HG03066 (cell line): Measurements from ENCODE around the gene CEP63.
A peak's percentile ranks its signal among the peaks of the same experiment; 100 is the strongest.
"Not testable (repeated sequence)": the region's sequence is repeated elsewhere in the genome, so short reads cannot be mapped to it uniquely, and the experiment has no call there.

ENCODE experiments used
- ATAC-seq: cut with Tn5 transposase; IDR thresholded peaks from one replicate; pipeline ENCODE4 v1.9.1; 2021; ENCODE audit warnings: low read depth; ENCODE audit not compliant: unreplicated experiment

Gene CEP63

GRCh38 chr3:134567605-134568004 is 81.7 kb downstream of the CEP63 start:
- ATAC-seq = no peak

DNA sequence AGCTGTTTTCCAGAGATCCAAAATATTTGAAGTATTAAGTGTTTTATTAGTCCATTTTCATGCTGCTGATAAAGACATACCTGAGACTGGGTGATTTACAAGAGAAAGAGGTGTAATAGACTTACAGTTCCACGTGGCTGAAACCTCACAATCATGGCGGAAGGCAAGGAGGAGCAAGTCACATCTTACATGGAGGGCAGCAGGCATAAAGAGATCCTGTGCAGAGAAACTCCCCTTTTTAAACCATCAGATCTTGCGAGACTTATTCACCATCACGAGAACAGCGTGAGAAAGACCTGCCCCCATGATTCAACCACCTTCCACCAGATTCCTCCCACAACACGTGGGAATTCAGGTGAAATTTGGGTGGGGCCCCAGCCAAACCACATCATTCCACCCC is 82.9 kb downstream of the CEP63 start:
- ATAC-seq = no peak

- not testable (repeated sequence) for ATAC-seq
Observed at GRCh38 chr3:134569899-134570298, 84.0 kb downstream of the CEP63 start.

DNA sequence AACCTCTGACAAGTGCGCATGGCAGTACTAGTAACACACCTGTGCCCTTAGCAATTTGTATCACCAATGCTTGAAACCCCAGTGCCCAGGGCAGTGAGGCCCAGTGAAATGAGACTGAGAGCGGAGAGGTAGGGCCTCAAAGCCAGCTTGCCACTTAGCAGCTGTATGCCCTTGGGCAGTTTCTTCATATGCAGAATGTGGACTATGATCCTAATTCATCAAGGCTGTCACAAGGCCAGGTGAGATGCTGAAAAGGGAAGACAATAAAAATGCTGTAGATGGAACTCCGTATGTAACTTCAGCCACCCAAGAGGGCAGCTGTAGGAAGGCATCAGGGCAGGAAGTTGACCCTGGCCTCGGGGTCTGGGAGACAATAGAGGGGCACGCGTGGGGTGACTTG is 90.6 kb downstream of the CEP63 start:
- no peak for ATAC-seq

- ATAC-seq = no peak
Observed at GRCh38 chr3:134576831-134577230, 91.0 kb downstream of the CEP63 start.

DNA sequence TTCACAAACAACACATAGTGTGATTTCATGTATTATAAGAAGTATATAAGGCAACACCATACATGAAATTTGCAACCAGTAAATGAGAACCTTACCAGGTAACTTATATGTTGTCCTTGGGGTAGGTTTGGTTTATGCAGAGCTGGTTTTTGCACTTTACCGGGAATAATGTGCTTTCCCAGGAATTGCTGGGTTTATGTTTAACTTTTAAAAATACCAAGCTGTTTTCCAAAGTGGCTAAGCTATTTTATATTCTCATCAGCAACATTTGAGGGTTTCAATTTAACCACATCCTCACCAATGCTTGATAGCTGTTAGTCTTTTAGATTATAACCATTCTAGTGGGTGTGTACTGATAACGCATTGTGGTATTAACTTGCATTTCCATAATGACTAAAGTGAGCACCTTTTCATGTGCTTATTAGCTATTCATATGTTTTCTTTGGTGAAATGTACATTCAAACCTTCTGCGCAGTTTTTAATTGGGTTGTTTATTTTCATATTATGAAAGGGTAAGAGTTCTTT is 93.3 kb downstream of the CEP63 start:
- no peak for ATAC-seq

DNA sequence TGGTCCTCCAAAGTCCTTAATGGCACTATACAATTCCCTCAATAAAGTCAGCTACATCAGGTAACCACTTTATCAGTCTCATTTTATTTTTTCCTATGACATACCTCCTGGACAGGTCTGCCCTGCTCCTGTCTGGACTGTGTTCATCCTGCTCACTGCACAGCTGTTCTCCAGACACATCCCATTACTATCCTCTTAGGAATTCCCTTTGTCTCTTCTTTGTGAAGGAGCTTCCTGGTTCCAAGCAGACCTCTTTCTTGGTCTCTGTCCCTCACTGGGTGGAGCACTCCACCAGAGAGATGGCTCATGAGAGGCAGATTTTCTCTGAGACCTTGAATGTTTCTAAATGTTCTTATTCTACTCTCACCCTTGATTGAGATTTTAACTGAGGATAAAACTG is 104.9 kb downstream of the CEP63 start:
- no peak for ATAC-seq

GRCh38 chr3:134592806-134593205 is 106.9 kb downstream of the CEP63 start:
- no peak for ATAC-seq

- ATAC-seq = no peak
Observed at GRCh38 chr3:134594331-134594741, 108.5 kb downstream of the CEP63 start.

DNA sequence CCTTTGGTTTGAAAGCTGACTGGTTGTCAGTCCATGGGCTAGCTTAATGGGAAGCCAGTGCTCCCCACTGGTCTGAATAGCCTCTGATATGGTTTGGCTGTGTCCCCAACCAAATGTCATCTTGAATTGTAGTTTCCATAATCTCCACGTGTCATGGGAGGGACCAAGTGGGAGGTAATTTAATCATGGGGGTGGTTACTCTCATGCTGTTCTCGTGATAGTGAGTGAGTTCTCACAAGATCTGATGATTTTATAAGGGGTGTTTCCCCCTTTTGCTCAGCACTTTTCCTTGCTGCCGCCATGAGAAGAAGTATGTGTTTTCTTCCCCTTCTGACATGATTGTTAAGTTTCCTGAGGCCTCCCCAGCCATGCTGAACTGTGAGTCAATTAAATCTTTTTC is 109.1 kb downstream of the CEP63 start:
- ATAC-seq = not testable (repeated sequence)

GRCh38 chr3:134597390-134597970 is 111.6 kb downstream of the CEP63 start:
- no peak for ATAC-seq

DNA sequence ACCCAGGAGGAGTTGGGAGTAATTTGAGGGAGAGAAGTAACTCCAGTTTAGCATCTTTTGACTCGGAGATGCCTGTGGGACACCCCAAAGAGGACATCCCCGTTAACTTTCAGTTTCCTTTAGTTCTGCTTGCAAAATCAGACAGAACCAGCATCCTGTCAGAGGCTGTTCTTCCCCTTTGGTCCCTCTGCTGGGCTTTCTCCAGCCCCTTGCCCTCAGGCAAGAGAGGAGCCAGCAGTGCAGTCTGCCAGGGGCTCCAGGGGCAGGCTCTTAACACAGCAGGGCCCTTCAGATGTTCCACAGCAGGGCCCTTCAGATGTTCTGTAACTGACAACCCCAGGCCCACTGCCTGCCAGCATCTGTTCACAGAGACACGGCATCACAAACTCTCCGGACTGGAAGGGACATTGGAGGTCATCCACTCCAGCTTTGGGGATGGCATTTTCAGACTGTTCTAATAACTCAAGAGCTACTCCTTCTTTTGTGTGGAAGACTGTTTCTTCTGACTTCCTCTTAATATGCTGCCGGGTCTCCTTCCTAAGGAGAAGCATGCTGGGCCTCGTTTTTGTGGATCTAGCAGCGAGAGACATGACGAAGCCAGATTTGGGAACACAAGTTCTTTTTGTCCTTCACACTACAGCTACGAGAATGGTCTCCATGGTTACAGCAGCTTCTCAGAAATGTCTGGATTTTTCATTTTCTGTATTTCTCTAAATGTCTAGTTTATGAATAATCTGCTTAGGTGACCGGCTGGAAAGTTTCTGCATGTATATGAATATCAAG is 113.1 kb downstream of the CEP63 start:
- ATAC-seq = no peak

- ATAC-seq = no peak
Observed at GRCh38 chr3:134600206-134600605, 114.3 kb downstream of the CEP63 start.

DNA sequence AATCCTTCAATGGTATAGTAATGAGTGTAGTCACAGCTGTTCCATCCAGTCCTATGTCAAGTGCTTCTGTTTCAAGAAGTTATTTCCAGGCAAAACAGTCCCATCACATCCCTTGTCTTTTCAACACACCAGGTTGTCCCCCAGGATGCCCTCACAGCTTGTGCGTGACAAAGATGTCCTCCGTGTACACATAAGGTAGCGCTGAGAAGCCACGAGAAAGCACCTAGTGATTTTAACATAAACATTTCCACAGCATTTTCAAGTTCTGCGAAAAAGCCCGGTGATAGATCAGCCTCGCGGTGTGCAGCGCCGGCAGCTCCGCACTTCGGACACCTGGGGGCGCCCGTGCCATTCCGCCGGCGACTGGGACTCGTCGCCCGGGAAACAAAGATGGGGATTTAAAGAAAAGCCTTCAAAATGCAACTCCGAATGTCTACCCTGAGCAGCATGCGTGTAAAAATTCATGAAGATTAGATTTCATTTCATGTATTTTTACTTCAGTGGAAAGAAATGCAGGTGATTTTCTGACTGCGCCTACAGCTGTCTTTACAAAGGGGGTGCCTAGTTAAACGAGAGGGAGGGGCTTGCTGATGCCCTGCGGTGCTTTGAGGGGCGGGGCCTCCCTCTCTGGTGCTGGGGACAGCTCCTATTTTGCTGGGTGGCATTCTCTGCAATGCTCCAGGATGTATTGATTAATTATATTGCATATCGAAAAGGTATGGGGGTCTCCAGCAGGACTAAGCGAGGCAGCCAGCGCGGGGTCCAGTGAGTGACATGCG is 115.0 kb downstream of the CEP63 start:
- ATAC-seq = peak; percentile 62

GRCh38 chr3:134601539-134602439 is 115.9 kb downstream of the CEP63 start:
- ATAC-seq = no peak

DNA sequence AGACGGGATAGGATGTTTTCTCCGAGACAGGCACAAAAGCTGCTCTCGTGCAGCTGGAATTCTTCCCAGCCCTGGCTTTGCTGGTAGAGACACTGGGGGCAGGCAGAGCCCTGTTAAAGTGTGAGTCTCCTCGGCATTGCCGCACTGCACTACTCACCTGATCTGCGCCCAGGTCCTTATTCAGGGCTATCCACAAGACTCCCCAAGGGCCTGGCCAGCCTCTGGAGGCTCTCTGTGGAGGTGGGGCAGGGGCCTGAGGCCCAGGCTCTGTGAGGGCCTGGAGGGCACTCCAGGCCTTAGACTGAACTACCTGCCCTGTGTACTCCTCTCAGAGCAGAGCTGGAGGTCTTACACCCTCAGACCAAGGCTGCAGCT is 116.6 kb downstream of the CEP63 start:
- ATAC-seq = no peak

- ATAC-seq = no peak
Observed at GRCh38 chr3:134603480-134603879, 117.6 kb downstream of the CEP63 start.

GRCh38 chr3:134603956-134604355 is 118.1 kb downstream of the CEP63 start:
- no peak for ATAC-seq

DNA sequence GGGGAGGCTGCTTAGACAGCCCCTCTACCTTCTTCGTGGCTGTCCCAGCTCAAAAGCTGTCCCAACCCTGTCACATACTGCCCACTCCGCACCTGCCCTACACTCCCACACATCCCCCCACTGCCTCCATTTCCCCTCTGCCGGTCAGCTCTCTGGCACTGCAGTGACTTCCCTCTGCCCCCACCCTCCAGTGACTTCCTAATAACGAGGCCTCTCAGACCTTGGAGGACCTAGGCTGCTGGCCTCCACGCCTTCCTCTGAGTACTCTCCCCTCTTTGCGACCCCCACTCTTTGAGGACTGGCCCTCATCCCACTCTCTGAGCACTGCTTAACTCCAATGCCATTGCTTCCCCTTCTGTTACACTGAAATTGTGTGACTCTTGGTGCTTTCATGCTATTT is 119.7 kb downstream of the CEP63 start:
- ATAC-seq = no peak
